ENCODE data around the gene SV2C.
"Not testable (repeated sequence)": the region's sequence is repeated elsewhere in the genome, so short reads cannot be mapped to it uniquely, and the experiment has no call there.

Gene SV2C

GRCh38 chr5:76294573-76294972, 211.4 kb downstream of the SV2C start:
- no peak for DNase-seq (ENCODE audit: low read depth in 2 of 2, low spot score in 1 of 2)

DNA sequence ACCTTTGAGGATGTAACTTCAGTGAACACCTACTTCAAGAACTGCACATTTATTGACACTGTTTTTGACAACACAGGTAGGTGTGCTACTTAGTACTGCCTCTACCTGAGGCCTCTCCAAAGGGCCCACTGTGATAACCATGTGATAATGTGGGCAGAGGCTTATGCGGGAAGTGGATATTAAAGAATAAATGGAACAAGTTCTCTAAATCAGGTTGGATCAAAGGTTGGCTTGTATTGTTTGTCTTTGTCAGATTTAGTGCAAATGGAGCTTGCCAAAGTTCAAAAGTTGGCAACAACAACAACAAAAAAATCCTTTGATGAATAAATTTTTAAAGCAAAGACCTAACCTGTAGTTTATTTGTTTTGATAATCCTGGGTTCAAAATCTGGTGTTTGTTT, 215.7 kb downstream of the SV2C start:
- no peak for DNase-seq (ENCODE audit: low read depth in 2 of 2, low spot score in 1 of 2)

DNA sequence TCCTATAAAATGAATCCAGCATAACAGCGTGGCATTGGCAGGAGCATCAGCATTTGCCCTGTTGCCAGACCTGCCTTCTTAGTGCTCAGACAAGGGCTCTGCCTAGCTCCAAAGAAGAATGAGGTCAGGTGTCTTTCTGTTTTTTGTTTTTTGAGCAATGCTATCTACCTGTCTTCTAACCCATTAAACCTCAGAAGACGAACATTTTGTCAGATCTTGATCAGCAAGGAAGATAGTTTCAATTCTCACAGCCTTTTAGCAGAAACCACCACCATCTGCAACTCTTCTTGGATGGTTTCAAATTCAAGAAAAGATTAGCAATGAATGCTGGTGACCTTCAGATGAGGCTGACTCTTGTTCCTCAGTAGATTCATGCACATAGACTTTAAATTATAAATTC, 216.4 kb downstream of the SV2C start:
- DNase-seq (ENCODE audit: low read depth in 2 of 2, low spot score in 1 of 2), result no peak

GRCh38 chr5:76301932-76302331, 218.7 kb downstream of the SV2C start:
- not testable (repeated sequence) for DNase-seq (ENCODE audit: low read depth in 2 of 2, low spot score in 1 of 2)

DNA sequence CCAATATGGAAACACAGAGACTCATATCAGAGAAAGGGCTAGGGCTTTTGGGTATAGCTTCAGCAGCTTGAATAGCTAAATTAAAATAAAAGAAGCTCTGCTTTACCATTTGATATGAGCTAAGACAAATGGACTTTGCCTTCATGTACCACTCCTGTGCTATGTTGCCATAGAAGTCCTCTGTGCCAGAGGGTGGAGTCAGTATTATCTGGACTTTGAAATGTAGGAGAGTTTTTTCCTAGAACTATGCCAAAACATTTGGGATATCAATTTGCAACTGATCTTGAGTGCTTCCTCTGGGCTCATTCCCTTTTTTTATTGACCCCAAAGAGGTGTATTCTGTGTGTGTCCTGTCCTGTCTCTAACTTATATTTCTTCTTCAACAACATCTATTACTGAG, 219.5 kb downstream of the SV2C start:
- DNase-seq (ENCODE audit: low read depth in 2 of 2, low spot score in 1 of 2), result not testable (repeated sequence)

- DNase-seq (ENCODE audit: low read depth in 2 of 2, low spot score in 1 of 2), result peak in 1 of 2 donors; percentile 4
Measured at GRCh38 chr5:76303921-76304320, 220.7 kb downstream of the SV2C start.

- no peak for DNase-seq (ENCODE audit: low read depth in 2 of 2, low spot score in 1 of 2)
Measured at GRCh38 chr5:76305269-76305668, 222.1 kb downstream of the SV2C start.

GRCh38 chr5:76305775-76306174, 222.6 kb downstream of the SV2C start:
- DNase-seq (ENCODE audit: low read depth in 2 of 2, low spot score in 1 of 2), result no peak

DNA sequence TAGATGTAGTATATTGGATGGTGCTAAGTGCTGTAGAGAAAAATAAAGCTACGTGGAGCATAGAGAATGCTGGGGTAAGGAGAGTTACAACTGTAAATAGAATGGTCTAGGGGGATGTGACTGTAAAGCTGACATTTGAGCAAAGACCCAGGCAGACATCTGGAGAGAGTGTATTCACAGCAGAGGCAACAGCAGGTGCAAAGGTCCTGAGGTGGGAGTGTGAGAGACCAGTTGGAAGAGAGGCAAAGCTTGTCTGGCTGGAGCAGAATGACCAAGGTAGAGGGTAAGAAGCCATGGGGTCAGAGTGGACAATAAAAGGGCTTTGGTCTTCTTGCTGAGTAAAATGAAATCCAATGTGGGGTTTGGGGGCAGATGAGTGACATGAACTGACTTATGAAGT, 227.0 kb downstream of the SV2C start:
- DNase-seq (ENCODE audit: low read depth in 2 of 2, low spot score in 1 of 2), result no peak

- DNase-seq (ENCODE audit: low read depth in 2 of 2, low spot score in 1 of 2), result no peak
Measured at GRCh38 chr5:76312783-76313182, 229.6 kb downstream of the SV2C start.

GRCh38 chr5:76314643-76315042, 231.5 kb downstream of the SV2C start:
- DNase-seq (ENCODE audit: low read depth in 2 of 2, low spot score in 1 of 2), result no peak

DNA sequence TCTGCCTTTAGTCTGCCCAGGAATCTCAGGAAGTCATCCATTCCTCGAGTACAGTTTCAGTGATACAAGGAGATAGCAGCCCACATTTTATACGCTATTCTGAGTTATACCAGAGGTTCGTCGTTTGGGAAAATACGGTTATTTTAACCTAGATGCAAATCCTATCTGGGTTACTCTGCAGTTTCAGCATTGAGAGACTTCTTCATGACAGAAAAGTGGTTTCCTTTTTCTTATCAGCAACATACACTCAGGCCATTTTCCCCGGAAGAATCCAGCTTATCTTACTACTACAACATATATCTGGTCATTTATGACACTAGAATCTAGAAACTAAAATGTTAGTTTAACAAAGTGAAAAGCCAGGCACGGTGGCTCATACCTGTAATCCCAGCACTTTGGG, 236.5 kb downstream of the SV2C start:
- no peak for DNase-seq (ENCODE audit: low read depth in 2 of 2, low spot score in 1 of 2)

GRCh38 chr5:76323494-76323893, 240.3 kb downstream of the SV2C start:
- not testable (repeated sequence) for DNase-seq (ENCODE audit: low read depth in 2 of 2, low spot score in 1 of 2)

GRCh38 chr5:76325326-76325725, 242.1 kb downstream of the SV2C start:
- no peak for DNase-seq (ENCODE audit: low read depth in 2 of 2, low spot score in 1 of 2)

- DNase-seq (ENCODE audit: low read depth in 2 of 2, low spot score in 1 of 2), result no peak
Measured at GRCh38 chr5:76325876-76326491, 242.8 kb downstream of the SV2C start.

DNA sequence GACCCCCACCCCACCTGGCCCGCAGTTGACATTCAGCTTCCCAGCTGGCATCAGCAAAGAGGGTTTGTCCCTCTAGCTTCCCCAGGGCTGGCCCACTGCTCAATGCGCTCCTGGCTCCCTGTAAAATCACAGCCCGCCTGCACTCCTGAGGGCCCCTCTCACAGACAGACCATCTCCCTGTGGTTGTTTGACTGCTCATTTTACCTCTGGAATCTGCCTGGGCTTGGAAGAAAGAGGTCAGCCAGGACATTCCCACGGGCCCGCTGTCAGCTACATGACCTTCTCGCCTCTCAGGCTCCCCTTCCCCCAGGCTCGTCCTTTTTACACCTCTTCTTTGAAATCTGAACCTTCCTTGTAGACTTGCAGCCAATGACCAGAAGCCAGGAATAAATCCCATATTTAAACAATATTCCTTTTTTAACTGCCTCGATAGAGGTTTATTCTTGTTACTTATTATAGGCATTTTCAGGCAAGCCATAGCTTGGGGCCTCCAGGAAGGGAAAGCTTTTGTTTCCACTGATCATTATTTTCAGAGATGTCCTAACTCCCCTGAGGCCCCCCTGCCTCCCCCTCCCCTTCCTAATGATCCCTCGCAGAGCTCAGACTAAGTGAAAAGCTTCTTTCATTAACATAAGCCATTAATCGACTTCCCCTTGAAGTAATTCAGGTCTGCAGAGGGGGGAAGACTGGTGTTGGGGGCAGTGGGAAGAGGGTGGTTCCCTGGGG, 243.6 kb downstream of the SV2C start:
- no peak for DNase-seq (ENCODE audit: low read depth in 2 of 2, low spot score in 1 of 2)

DNA sequence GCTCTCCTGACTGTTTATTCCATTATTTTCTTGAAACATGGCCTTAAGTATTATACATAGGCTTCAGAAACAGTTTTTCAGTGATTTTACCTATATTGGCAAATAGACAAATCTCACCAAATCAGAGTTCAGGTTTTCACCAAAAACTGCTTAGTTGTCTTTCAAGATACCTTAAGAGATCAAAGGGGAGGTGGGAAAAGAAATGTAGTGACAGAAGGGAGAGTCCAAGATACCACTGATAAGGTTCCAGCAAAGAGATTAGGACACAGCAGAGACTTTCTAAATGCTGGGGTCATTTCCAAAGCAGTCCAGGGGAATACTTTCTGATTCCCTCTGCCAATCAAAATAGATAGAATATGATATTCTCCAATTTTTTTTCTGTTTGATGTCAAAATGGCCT, 246.2 kb downstream of the SV2C start:
- no peak for DNase-seq (ENCODE audit: low read depth in 2 of 2, low spot score in 1 of 2)

GRCh38 chr5:76331126-76331525, 247.9 kb downstream of the SV2C start:
- no peak for DNase-seq (ENCODE audit: low read depth in 2 of 2, low spot score in 1 of 2)

- no peak for DNase-seq (ENCODE audit: low read depth in 2 of 2, low spot score in 1 of 2)
Measured at GRCh38 chr5:76332102-76332501, 248.9 kb downstream of the SV2C start.

GRCh38 chr5:76332611-76333205, 249.5 kb downstream of the SV2C start:
- no peak for DNase-seq (ENCODE audit: low read depth in 2 of 2, low spot score in 1 of 2)

DNA sequence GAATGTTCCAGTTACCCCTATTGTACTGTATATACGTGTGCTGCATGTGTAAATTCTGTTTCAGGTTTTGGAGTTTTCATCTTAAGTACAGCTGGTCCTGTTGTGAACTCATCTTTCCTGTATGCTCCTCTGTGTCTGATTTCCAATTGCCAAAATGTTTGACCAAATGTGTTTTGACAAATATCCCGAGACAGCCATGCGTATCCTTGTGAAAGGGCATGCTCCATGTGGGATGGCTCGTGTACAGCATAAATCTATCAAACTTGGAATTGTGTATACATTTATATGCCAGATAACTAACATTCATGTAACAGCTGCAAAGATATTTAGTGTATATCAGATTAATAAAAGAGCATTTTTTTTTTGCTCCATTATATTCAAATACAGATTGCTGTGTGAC, 250.4 kb downstream of the SV2C start:
- DNase-seq (ENCODE audit: low read depth in 2 of 2, low spot score in 1 of 2), result no peak

DNA sequence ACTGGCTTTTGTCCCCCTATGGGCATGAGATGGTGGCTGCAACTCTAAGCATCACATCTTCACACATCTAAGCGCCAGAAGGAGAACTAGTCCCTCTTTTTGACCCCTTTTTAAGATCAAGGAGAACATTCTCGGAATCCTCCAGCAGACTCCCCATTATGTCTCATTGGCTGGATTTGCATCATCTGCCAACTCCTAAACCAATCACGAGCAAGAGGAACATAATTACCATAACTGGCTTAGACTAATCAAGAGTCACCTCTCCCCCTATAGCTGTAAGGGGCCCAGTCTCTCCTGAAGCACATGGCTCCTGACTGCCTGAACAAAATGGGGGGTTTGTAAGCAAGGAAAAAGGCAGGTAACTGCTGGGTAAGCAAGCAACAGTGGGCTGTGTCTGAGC, 251.4 kb downstream of the SV2C start:
- no peak for DNase-seq (ENCODE audit: low read depth in 2 of 2, low spot score in 1 of 2)

- not testable (repeated sequence) for DNase-seq (ENCODE audit: low read depth in 2 of 2, low spot score in 1 of 2)
Measured at GRCh38 chr5:76335451-76335850, 252.3 kb downstream of the SV2C start.
